Ovary (tissue), 3 donors: ENCODE results near the gene TTC7B.

Experiments
- POLR2A ChIP-seq: fragments of 450-650 bp; IDR thresholded peaks from one replicate; pipeline ENCODE4 v1.6.1; 2017; ENCODE audit warnings: antibody characterized with exemption, mild to moderate bottlenecking, moderate library complexity
- TF ChIP-seq, protein P1 (sequence below), 3 donors: fragments of 450-650 bp in 2 of 3; fragments of 200-600 bp in 1 of 3; IDR thresholded peaks; one replicate each; pipeline versions ENCODE4 v1.5.1 to v1.8.0; 2016 to 2022; ENCODE audit warnings: antibody characterized with exemption in 3 of 3, mild to moderate bottlenecking in 1 of 3
- donor health status: DM: no; HTN: no; CAD: no.

DNA sequence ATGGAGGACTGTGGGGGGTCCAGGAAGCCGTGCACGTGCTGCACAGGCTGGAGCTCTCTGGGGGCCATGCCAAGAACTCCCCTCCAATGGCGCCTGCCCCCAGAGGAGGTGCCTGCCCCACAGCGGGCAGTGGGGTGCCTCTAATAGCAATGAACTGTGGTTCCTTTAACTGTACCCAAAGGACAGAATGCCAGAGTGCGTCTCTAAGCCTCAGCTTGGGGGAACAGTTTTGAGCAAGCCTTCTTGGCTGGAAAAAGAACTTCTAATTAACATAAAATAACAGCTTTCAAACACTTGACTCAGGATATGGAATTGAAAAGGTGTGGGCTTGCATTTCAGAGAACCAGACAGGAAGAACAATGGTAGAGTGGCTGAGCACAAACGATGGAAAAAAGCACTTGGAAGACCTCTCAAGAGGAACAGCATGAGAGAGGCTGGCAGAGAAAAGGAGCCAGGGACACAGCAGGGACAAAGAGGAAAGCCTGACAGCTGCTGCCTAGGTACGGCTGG lies 195.6 kb downstream of the TTC7B start:
- TF ChIP-seq, protein P1, sequence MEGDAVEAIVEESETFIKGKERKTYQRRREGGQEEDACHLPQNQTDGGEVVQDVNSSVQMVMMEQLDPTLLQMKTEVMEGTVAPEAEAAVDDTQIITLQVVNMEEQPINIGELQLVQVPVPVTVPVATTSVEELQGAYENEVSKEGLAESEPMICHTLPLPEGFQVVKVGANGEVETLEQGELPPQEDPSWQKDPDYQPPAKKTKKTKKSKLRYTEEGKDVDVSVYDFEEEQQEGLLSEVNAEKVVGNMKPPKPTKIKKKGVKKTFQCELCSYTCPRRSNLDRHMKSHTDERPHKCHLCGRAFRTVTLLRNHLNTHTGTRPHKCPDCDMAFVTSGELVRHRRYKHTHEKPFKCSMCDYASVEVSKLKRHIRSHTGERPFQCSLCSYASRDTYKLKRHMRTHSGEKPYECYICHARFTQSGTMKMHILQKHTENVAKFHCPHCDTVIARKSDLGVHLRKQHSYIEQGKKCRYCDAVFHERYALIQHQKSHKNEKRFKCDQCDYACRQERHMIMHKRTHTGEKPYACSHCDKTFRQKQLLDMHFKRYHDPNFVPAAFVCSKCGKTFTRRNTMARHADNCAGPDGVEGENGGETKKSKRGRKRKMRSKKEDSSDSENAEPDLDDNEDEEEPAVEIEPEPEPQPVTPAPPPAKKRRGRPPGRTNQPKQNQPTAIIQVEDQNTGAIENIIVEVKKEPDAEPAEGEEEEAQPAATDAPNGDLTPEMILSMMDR (IDR thresholded peaks at IDR 0.05), result no peak
- no peak for TF ChIP-seq POLR2A
